Activated CD4-positive, CD25-positive, alpha-beta regulatory T cell treated with anti-CD3 and anti-CD28 coated beads, Interleukin-2, amount 50 U/mL, for 72 hours (primary cell): ENCODE measurements around the gene PPP1R14B.

ENCODE experiments used
- DNase-seq: peaks from one replicate; pipeline ENCODE4 v3.0.0; 2021

PPP1R14B gene

GRCh38 chr11:64245401-64245796 is 1.3 kb downstream of the PPP1R14B start:
- no peak for DNase-seq

- no peak for DNase-seq
These were observed 1.8 kb downstream of the PPP1R14B start for GRCh38 chr11:64244966-64245365.

DNA sequence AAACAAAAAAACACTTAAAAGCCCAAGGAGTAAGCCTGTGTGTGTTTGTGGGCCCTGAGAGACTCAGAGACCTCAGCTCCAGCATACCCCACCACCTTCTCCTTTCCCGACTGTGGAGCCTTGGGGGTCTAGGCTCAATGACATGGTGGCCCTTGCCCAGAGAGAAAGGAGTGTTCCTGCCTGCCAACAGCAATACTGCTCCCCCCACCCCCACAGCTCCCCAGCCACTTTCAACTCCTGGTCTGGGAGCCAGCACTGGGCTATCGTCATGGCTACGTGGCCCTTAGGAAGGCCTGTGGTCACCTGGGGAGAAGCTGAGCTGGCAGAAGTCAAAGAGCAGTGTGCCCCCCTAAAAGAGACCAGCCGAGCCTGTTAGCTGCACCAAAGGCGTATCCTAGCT is 2.6 kb downstream of the PPP1R14B start:
- DNase-seq = no peak

GRCh38 chr11:64243236-64243854 is 3.4 kb downstream of the PPP1R14B start:
- no peak for DNase-seq

GRCh38 chr11:64241491-64242374 is 5.0 kb downstream of the PPP1R14B start:
- DNase-seq = no peak

- DNase-seq = peak; percentile 100
These were observed 5.6 kb downstream of the PPP1R14B start for GRCh38 chr11:64241241-64241490.

DNA sequence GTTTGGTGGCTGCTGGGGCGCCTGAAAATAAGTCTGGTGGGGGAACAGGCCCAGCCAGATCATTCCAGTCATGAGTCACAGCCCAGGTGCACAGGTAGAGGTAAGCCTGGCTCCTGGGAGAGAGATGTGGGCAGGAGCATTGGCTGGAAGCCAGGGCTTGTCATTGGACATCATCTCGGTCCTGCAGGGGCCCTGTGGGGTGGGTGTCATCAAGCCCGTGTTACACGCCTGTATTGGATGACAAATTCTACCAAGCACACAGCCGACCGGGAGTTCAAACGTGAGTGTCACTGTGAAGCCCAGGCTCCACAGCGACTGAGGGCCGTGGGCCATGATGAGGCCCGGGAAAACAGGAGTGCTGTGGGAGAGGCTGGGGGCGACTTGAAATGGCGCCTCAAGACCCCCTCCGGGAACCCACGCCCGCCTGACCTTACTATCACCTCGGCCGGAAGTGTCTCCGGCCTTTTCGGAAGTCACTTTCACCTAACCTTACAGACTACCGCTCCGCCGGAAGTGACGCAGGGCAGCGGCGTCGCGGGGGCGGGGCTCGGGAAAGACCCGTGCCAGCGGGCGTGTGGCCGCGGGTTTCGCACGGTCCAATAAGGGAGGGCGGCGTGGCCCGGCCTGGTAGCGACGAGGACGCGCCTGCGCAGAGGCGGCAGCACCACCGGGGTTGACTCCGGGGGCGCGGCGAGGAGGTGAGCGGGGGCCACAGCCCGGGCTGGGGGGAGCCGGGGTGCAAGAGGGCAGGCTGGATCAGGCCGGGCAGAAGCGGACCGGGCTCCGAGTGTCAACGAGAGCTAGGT is 6.1 kb downstream of the PPP1R14B start, which contains the start of gene FKBP2:
Gene FKBP2, plus strand, starts transcription at position 661 of the 806 bp plus-strand sequence. CDS start 1,293 bp downstream, outside the sequence.
- DNase-seq = peak; percentile 98

- DNase-seq = no peak
These were observed 6.9 kb downstream of the PPP1R14B start for GRCh38 chr11:64239662-64240434.

- DNase-seq = no peak
These were observed 7.7 kb downstream of the PPP1R14B start for GRCh38 chr11:64238999-64239398.

DNA sequence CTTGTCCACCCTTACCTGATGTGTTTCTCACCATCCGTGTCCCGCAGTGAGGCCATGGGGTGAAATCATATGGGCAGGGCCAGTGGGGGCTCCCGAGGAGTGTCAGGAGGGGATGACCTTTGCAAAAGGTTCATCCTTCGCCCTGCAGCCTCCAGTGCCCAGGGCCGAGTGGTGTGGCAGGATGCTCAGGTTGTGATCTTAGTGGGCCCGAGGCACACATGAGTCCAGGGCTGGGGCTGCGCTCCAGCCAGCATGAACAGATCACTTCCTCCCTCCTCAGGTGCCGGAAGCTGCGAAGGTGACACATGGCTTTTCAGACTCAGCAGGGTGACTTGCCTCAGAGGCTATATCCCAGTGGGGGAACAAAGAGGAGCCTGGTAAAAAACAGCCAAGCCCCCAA is 8.7 kb downstream of the PPP1R14B start:
- DNase-seq = no peak

- DNase-seq = no peak
These were observed 9.2 kb downstream of the PPP1R14B start for GRCh38 chr11:64237484-64237951.

DNA sequence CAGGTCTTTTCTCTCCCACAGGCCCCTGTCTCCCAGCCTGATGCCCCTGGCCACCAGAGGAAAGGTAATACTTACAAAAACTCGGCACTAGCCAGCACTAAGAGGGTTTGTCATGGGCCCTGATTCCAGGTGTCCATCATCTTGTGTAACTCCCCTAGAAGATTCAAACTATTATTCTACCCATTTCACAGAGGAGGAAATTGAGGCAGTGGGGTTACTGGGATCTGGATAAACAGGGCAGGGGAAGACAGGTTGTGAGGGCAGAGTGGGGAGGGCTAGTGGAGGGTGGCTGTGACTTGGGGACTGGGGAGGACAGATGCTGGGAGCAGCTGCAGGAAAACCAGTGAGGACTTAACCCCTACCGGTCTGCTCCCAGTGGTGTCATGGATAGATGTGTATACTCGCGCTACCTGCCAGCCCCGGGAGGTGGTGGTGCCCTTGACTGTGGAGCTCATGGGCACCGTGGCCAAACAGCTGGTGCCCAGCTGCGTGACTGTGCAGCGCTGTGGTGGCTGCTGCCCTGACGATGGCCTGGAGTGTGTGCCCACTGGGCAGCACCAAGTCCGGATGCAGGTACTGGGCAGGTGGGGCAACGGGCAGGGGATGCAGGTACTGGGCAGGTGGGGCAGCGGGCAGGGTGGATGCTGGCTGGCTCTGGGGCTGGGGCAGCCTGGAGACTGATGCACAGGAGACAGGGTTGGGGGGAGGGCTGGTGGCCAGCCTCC is 11.1 kb downstream of the PPP1R14B start:
- no peak for DNase-seq

GRCh38 chr11:64234647-64235379 is 11.9 kb downstream of the PPP1R14B start:
- peak; percentile 58 for DNase-seq

GRCh38 chr11:64233913-64234586 is 12.7 kb downstream of the PPP1R14B start, which contains the start of gene VEGFB:
Gene VEGFB, plus strand, starts transcription at chr11:64234584. Its CDS starts 250 bp downstream, at chr11:64234834.
- DNase-seq = peak; percentile 69

DNA sequence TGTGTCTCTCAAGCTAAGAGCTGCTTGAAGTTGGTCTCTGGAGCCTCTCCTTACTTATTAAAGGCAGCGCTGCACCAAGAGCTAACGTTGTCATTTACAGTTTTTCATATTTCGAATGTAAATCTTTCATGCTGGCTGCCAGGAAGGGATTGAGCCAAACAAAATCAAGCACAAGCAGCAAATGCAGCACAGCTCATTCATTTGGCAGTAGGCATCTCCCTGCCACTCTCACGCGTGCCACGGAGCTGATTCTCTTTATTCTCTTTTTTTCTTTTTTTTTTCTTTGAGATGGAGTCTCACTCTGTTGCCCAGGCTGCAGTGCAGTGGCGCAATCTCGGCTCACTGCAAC is 13.8 kb downstream of the PPP1R14B start:
- DNase-seq = no peak

GRCh38 chr11:64232182-64232966 is 14.4 kb downstream of the PPP1R14B start:
- DNase-seq = no peak

DNA sequence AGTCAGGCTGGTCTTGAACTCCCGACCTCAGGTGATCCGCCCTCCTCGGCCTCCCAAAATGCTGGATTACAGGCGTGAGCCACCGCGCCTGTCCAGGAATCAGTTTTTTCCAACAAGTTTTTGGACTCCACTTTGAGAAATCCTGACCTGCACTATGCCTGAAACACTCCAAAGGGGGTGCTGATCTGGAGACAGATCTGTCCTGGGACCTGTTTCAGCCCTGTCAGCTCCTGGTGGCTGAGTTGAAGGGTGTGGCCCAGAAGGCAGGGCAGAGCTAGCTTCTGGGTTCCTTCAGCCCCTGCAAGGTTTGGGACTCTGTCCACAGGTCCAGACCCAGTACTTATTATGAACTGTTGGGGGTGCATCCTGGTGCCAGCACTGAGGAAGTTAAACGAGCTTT is 15.2 kb downstream of the PPP1R14B start:
- DNase-seq = no peak

DNA sequence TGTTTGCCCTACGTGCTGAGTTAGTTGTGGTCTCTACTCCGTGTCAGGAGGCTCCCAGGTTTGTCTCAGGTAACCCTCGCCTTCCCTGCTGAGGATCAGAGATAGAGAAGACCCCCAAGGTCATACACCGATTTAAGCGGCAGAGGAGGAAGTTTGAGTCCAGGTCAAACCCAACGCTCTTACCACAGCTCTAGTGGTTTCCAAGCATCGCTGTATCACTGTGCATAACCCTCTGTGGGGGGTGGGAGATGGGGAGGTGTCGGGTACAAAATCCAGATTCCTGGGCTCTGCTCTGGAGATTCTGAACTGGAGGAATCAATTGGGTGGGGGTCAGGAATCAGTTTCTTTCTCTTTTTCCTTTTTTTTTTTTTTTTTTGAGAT is 15.8 kb downstream of the PPP1R14B start:
- DNase-seq = no peak

- peak; percentile 87 for DNase-seq
These were observed 16.4 kb downstream of the PPP1R14B start, which contains the start of gene DNAJC4 for GRCh38 chr11:64230171-64230984. Gene DNAJC4, plus strand, starts transcription at chr11:64230548. Its CDS starts 307 bp downstream, at chr11:64230855.
